B cell (primary cell): ENCODE data around the gene ADARB2. TPM values are rescaled to one million over a fixed set of nuclear protein-coding genes. Genes with fewer than 3 reads are reported as not detected.

Experiments
- ATAC-seq: fragments of 200-7000 bp; cut with Tn5 transposase; one replicate; pipeline ENCODE4 v1.10.0; 2021; ENCODE audit warnings: low read depth, mild to moderate bottlenecking, moderate number of reproducible peaks, moderate library complexity
- CTCF ChIA-PET: fragments of 350-600 bp; sonication (Branson Sonifier 250); formaldehyde crosslinking; loops from one replicate; lab custom pipeline; 2021; ENCODE audit warnings: antibody characterized with exemption, inconsistent platforms; lab: Charles Lee
- POLR2A ChIA-PET: fragments of 350-600 bp; sonication (Branson Sonifier 250); formaldehyde crosslinking; loops from one replicate; lab custom pipeline; 2021; ENCODE audit warnings: antibody characterized with exemption; lab: Charles Lee
- DNase-seq: peaks from one replicate; pipeline ENCODE4 v3.0.0; 2013
- H2AFZ ChIP-seq: 2 replicates; pipeline ENCODE4 v1.6.1; 2012; ENCODE audit warnings: mild to moderate bottlenecking, low read depth, low read length; ENCODE audit not compliant: insufficient read depth, poor library complexity, severe bottlenecking
- H3K27ac ChIP-seq, 2 donors: 1 replicate in 1 of 2; 2 replicates in 1 of 2; pipeline ENCODE4 v1.5.1; 2012 to 2013; ENCODE audit warnings: low read length in 2 of 2, mild to moderate bottlenecking in 2 of 2, moderate library complexity in 1 of 2
- H3K27me3 ChIP-seq, 4 experiments: fragments of 200-600 bp in 1 of 4; sonication (generic) in 1 of 4; replicated peaks in 1 of 4; 1 replicate in 2 of 4; 2 replicates in 2 of 4; pipeline versions ENCODE4 v1.6.1 to v1.7.0; 2013 to 2016; ENCODE audit warnings: low read length in 3 of 4, mild to moderate bottlenecking in 2 of 4, mixed read lengths in 1 of 4, moderate library complexity in 1 of 4; ENCODE audit not compliant: insufficient read depth in 4 of 4, control insufficient read depth in 3 of 4; ENCODE audit errors: control extremely low read depth in 1 of 4
- H3K36me3 ChIP-seq, 2 experiments: replicated peaks in 1 of 2; 1 replicate in 1 of 2; 2 replicates in 1 of 2; pipeline versions ENCODE4 v1.6.1 to v1.7.1; 2013; ENCODE audit warnings: low read length in 1 of 2; ENCODE audit not compliant: insufficient read depth in 2 of 2, control insufficient read depth in 1 of 2; ENCODE audit errors: control extremely low read depth in 1 of 2, extremely low read depth in 1 of 2
- H3K4me1 ChIP-seq, 2 donors: fragments of 200-600 bp in 1 of 2; sonication (generic) in 1 of 2; 1 replicate in 1 of 2; 2 replicates in 1 of 2; pipeline versions ENCODE4 v1.5.1 to v1.6.1; 2013 to 2017; ENCODE audit warnings: low read length in 2 of 2; ENCODE audit not compliant: control insufficient read depth in 2 of 2, insufficient read depth in 2 of 2
- H3K4me2 ChIP-seq: replicated peaks from 2 replicates; pipeline ENCODE3; 2012; ENCODE audit warnings: mild to moderate bottlenecking, low read depth, low read length; ENCODE audit not compliant: poor library complexity, severe bottlenecking
- H3K4me3 ChIP-seq, 5 experiments: fragments of 200-600 bp in 1 of 5; sonication (generic) in 1 of 5; 1 replicate in 3 of 5; 2 replicates in 2 of 5; pipeline versions ENCODE4 v1.5.1 to v1.7.0; 2011 to 2016; ENCODE audit warnings: low read length in 4 of 5, mild to moderate bottlenecking in 4 of 5, low read depth in 2 of 5, control low read depth in 1 of 5, moderate library complexity in 1 of 5; ENCODE audit not compliant: insufficient read depth in 1 of 5; ENCODE audit errors: control extremely low read depth in 1 of 5, extremely low read depth in 1 of 5
- H3K79me2 ChIP-seq: fragments of 200-600 bp; sonication (generic); one replicate; pipeline ENCODE4 v1.6.0; 2016; ENCODE audit warnings: low read length; ENCODE audit not compliant: control insufficient read depth, insufficient read depth
- H3K9ac ChIP-seq: fragments of 200-600 bp; sonication (generic); 2 replicates; pipeline ENCODE4 v1.6.1; 2017; ENCODE audit warnings: mild to moderate bottlenecking, low read length, moderate library complexity
- H3K9me3 ChIP-seq, 3 donors: one replicate each; pipeline versions ENCODE4 v1.6.1 to v1.7.1; 2013; ENCODE audit warnings: low read length in 2 of 3; ENCODE audit not compliant: control insufficient read depth in 2 of 3, insufficient read depth in 1 of 3; ENCODE audit errors: control extremely low read depth in 1 of 3
- H4K20me1 ChIP-seq: 2 replicates; pipeline ENCODE4 v1.6.0; 2012; ENCODE audit warnings: mild to moderate bottlenecking, low read length; ENCODE audit not compliant: insufficient read depth, control insufficient read depth, poor library complexity, severe bottlenecking
- H3K27ac Mint-ChIP-seq: one replicate; pipeline ENCODE4 v1.8.0; 2021; ENCODE audit warnings: mixed read lengths
- H3K27me3 Mint-ChIP-seq: one replicate; pipeline ENCODE4 v1.8.0; 2021; ENCODE audit warnings: mixed read lengths
- H3K4me1 Mint-ChIP-seq: one replicate; pipeline ENCODE4 v1.8.0; 2021; ENCODE audit warnings: mixed read lengths
- H3K4me3 Mint-ChIP-seq: one replicate; pipeline ENCODE4 v1.8.0; 2021; ENCODE audit warnings: mixed read lengths
- H3K9me3 Mint-ChIP-seq: one replicate; pipeline ENCODE4 v1.8.0; 2022; ENCODE audit warnings: mixed read lengths; ENCODE audit not compliant: insufficient read depth
- CTCF ChIP-seq: fragments of 200-600 bp; IDR thresholded peaks from one replicate; pipeline ENCODE4 v1.8.0; 2022; ENCODE audit warnings: antibody characterized with exemption, mild to moderate bottlenecking
- EZH2 ChIP-seq: IDR thresholded peaks from 2 replicates; pipeline ENCODE4 v1.6.1; 2012; ENCODE audit warnings: borderline replicate concordance, low read depth, mild to moderate bottlenecking, moderate library complexity, low read length; ENCODE audit not compliant: insufficient read depth, poor library complexity, severe bottlenecking
- WGBS: methylation state at CpG from one replicate; pipeline ENCODE4 v1.1.5; 2013; ENCODE audit warnings: missing lambda C conversion rate; ENCODE audit not compliant: insufficient coverage; 5-methylcytosine and 5-hydroxymethylcytosine counted together
- intact Hi-C: fragments of 100-400 bp; cut with micrococcal nuclease; formaldehyde crosslinking; loops from one replicate; pipeline ENCODE4 v1.10.0; 2022
- polyA plus RNA-seq: library from polyadenylated mRNA; depleted of rRNA; stranded (reverse); fragments of >200 nt; gene quantifications from 2 replicates; pipeline ENCODE4 v1.2.3, GENCODE V29; 2012
- total RNA-seq, 2 donors: library from RNA; stranded (reverse); fragments of 120-200 nt in 1 of 2; gene quantifications; 1 replicate in 1 of 2; 2 replicates in 1 of 2; pipeline versions ENCODE4 v1.2.3 to v1.2.4, GENCODE V29; 2013 to 2022

ADARB2 gene
- total and polyA plus RNA-seq, 2 donors (not counting 1 experiment from before 2014, with no cell fraction given) = 0.13 to 0.96 TPM

- H3K9me3 ChIP-seq = peaks cover 0 to 19% (median 0%) of the 10 kb centered on the region in 3 donors
- no peak overlapping the region for H3K27ac ChIP-seq
- Mint-ChIP-seq H3K27me3 (peaks cover 67% of the 10 kb centered on the region), H3K27ac (no peak overlapping the region), H3K4me3 (no peak overlapping the region), H3K4me1 (peaks cover 5% of the 10 kb centered on the region), H3K9me3 (no peaks in the 10 kb centered on the region)
- H3K4me3 ChIP-seq = no peak overlapping the region
- H3K79me2 ChIP-seq = no peaks in the 10 kb centered on the region
- H3K4me1 ChIP-seq = peaks cover 0 to 3% of the 10 kb centered on the region in 2 donors
- H4K20me1 ChIP-seq = no peaks in the 10 kb centered on the region
- no peak overlapping the region for H3K9ac ChIP-seq
- H3K4me2 ChIP-seq = no peak overlapping the region
- 49% methylated on average over 18 of the region's 18 CpGs for WGBS
- no peak overlapping the region for H2AFZ ChIP-seq
- TF ChIP-seq EZH2 (no peak), CTCF (no peak)
- ChIA-PET CTCF (interaction anchor here (0.8 to 2.0 kb wide), 3 partner anchors 10 to 1327 kb away, joined by 3 to 8 read pairs (median 3); no protein-coding TSS in a partner anchor), POLR2A (no interaction called here)
- DNase-seq (peak; percentile 22), ATAC-seq (peak; percentile 28)
- H3K36me3 ChIP-seq = no peaks in the 10 kb centered on the region
- intact Hi-C loops = no loop called here
- H3K27me3 ChIP-seq = peaks cover 0 to 61% (median 34%) of the 10 kb centered on the region in 4 experiments
Measured at GRCh38 chr10:1715821-1716220, 21.5 kb downstream of the ADARB2 start.

- no peak overlapping the region for H3K4me3 Mint-ChIP-seq
- Histone ChIP-seq H3K4me3 (no peak overlapping the region), H3K79me2 (no peaks in the 10 kb centered on the region), H3K9me3 (peaks cover 0 to 17% (median 0%) of the 10 kb centered on the region in 3 donors), H2AFZ (no peak overlapping the region), H3K9ac (no peak overlapping the region), H3K4me2 (no peak overlapping the region), H4K20me1 (no peaks in the 10 kb centered on the region), H3K27me3 (peaks cover 0 to 67% (median 37%) of the 10 kb centered on the region in 4 experiments), H3K36me3 (no peaks in the 10 kb centered on the region), H3K27ac (no peak overlapping the region), H3K4me1 (peaks cover 0 to 3% of the 10 kb centered on the region in 2 donors)
- H3K27ac Mint-ChIP-seq = no peak overlapping the region
- DNase-seq (no peak), ATAC-seq (no peak)
- H3K4me1 Mint-ChIP-seq = peaks cover 5% of the 10 kb centered on the region
- intact Hi-C loops = no loop called here
- TF ChIP-seq CTCF = no peak
- 91% methylated on average over 11 of the region's 18 CpGs for WGBS
- peaks cover 74% of the 10 kb centered on the region for H3K27me3 Mint-ChIP-seq
- no peaks in the 10 kb centered on the region for H3K9me3 Mint-ChIP-seq
- ChIA-PET POLR2A (no interaction called here), CTCF (no interaction called here)
Measured at GRCh38 chr10:1712944-1713671, 24.2 kb downstream of the ADARB2 start.
